Ishikawa (cell line): ENCODE results near the gene PTPRN2.

ENCODE experiments used
- CEBPB ChIP-seq: IDR thresholded peaks from 2 replicates; pipeline ENCODE4 v1.6.1; 2012
- CREB1 ChIP-seq: IDR thresholded peaks from 2 replicates; pipeline ENCODE4 v1.6.1; 2012; ENCODE audit warnings: low read depth
- EGR1 ChIP-seq: IDR thresholded peaks from 2 replicates; pipeline ENCODE4 v1.6.1; 2012
- EP300 ChIP-seq: IDR thresholded peaks from 2 replicates; pipeline ENCODE4 v1.6.1; 2012; ENCODE audit warnings: borderline replicate concordance
- FOXM1 ChIP-seq: IDR thresholded peaks from 2 replicates; pipeline ENCODE4 v1.6.1; 2012; ENCODE audit warnings: low read depth, borderline replicate concordance
- NFIC ChIP-seq: IDR thresholded peaks from 2 replicates; pipeline ENCODE4 v1.6.1; 2012
- RAD21 ChIP-seq: IDR thresholded peaks from 2 replicates; pipeline ENCODE4 v1.6.1; 2012; ENCODE audit warnings: low read depth
- TAF1 ChIP-seq: IDR thresholded peaks from 2 replicates; pipeline ENCODE4 v1.6.1; 2012; ENCODE audit warnings: low read depth, mild to moderate bottlenecking
- TCF12 ChIP-seq: IDR thresholded peaks from 2 replicates; pipeline ENCODE4 v1.6.1; 2012; ENCODE audit warnings: low read depth
- TEAD4 ChIP-seq: IDR thresholded peaks from 2 replicates; pipeline ENCODE4 v1.6.1; 2012
- YY1 ChIP-seq: IDR thresholded peaks from 2 replicates; pipeline ENCODE4 v1.6.1; 2012; ENCODE audit warnings: low read depth
- ZBTB7A ChIP-seq: IDR thresholded peaks from 2 replicates; pipeline ENCODE4 v1.6.1; 2012; ENCODE audit warnings: low read depth
- TF ChIP-seq, protein P1 (sequence below): IDR thresholded peaks from 2 replicates; pipeline ENCODE4 v1.6.1; 2012
- TF ChIP-seq, protein P2 (sequence below): IDR thresholded peaks from 2 replicates; pipeline ENCODE4 v1.6.1; 2012
- TF ChIP-seq, protein P3 (sequence below): IDR thresholded peaks from 2 replicates; pipeline ENCODE4 v1.6.1; 2012; ENCODE audit warnings: low read depth, mild to moderate bottlenecking

The PTPRN2 gene

DNA sequence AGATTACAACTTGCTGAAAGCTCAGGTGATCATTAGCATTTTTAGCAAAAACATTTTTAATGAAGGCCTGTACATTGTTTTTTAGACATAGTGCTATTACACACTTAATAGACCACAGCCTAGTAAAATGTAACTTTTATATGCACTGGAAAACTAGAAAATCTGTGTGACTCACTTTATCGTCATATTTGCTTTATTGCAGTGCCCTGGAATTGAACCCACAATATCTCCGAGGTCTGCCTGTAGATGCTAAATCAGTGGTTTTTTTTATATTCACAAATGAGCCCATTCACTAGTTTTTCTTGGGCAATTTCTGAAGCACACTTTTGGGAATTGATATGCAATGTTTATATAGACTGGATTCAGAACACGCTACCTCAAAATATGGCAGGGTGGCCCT lies 105.1 kb downstream of the PTPRN2 start:
- TF ChIP-seq FOXM1 (no peak), TAF1 (no peak), CREB1 (no peak), EP300 (no peak), TCF12 (no peak)

DNA sequence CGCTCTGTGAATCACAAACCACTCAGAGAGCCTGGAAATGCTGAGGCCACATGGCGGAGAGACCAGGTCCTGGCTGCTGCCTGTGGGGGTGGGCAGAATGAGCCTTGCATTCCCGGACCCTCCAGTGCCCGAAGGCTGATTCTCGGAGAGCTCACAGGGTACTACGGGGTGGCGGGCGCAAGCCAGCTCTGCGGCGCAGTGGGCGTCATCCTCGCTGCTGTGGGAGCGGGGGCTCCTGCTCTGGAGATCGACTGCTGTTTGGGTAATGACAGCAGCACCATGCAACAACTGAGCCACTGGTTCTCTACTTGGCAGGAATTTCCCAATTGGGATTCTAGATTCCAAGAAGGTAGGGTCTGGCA lies 108.0 kb downstream of the PTPRN2 start:
- TF ChIP-seq RAD21 (no peak), TAF1 (no peak), TCF12 (no peak), EP300 (no peak), FOXM1 (no peak), NFIC (no peak), YY1 (no peak), CREB1 (no peak)
- TF ChIP-seq, protein P1, sequence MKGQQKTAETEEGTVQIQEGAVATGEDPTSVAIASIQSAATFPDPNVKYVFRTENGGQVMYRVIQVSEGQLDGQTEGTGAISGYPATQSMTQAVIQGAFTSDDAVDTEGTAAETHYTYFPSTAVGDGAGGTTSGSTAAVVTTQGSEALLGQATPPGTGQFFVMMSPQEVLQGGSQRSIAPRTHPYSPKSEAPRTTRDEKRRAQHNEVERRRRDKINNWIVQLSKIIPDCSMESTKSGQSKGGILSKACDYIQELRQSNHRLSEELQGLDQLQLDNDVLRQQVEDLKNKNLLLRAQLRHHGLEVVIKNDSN: no peak
- TF ChIP-seq, protein P2, sequence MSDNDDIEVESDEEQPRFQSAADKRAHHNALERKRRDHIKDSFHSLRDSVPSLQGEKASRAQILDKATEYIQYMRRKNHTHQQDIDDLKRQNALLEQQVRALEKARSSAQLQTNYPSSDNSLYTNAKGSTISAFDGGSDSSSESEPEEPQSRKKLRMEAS: no peak

DNA sequence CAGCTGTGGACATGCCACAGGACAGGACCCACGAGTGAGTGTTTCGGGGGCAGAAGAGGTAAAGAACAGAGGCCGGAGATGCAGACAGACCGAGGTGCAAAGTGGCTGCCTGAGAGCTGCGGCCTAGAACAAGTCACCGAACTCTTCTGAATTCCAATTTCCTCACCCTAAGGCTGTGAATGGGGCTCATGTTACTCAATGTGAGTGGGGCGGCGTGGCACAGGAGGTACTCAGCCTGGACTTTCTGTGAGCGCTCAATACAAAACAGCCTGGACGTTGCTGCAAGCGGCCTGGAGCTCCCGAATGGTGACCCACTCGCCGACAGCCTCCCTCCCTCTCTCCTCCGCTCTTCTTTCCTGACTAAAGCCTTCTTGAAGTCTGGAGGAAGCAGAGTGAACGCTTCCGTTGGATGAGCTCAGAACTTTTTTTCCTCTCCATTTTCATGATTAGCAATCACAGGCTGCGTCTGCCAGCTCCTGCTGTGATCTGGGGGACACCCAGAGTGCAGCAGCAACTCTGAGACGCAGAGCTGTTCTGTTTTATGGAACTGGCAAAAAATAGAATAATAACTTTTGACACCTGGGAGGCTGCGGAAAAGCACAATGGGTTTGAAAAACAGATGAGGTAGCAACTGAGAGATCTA lies 108.5 kb downstream of the PTPRN2 start:
- no peak for TF ChIP-seq RAD21
- no peak for TF ChIP-seq CEBPB

DNA sequence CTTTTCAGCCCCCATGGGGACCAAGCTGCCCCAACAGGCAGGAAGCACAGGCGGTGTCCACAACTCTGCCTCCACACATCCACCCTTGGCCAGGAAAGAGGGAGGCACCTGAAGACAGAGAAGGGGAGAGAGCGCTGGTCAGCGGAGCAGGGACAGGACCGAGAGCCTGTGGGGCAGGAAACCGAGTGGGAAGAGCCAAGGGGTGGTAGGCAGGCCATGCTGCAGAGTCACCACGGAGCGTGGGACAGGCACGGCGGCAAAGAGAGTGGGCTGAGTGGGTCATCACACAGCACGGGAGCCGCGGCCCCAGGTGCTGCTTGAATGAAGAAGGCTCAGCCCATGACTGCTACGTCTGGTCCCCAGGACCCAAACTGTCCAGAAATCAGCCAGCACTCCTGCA lies 109.8 kb downstream of the PTPRN2 start:
- TF ChIP-seq YY1 (no peak), ZBTB7A (no peak), CEBPB (no peak), EP300 (no peak), FOXM1 (no peak), TAF1 (no peak), EGR1 (no peak), CREB1 (no peak), TEAD4 (no peak), TCF12 (no peak), RAD21 (no peak), NFIC (no peak)
- TF ChIP-seq, protein P2: no peak
- TF ChIP-seq, protein P1: no peak
- TF ChIP-seq, protein P3, sequence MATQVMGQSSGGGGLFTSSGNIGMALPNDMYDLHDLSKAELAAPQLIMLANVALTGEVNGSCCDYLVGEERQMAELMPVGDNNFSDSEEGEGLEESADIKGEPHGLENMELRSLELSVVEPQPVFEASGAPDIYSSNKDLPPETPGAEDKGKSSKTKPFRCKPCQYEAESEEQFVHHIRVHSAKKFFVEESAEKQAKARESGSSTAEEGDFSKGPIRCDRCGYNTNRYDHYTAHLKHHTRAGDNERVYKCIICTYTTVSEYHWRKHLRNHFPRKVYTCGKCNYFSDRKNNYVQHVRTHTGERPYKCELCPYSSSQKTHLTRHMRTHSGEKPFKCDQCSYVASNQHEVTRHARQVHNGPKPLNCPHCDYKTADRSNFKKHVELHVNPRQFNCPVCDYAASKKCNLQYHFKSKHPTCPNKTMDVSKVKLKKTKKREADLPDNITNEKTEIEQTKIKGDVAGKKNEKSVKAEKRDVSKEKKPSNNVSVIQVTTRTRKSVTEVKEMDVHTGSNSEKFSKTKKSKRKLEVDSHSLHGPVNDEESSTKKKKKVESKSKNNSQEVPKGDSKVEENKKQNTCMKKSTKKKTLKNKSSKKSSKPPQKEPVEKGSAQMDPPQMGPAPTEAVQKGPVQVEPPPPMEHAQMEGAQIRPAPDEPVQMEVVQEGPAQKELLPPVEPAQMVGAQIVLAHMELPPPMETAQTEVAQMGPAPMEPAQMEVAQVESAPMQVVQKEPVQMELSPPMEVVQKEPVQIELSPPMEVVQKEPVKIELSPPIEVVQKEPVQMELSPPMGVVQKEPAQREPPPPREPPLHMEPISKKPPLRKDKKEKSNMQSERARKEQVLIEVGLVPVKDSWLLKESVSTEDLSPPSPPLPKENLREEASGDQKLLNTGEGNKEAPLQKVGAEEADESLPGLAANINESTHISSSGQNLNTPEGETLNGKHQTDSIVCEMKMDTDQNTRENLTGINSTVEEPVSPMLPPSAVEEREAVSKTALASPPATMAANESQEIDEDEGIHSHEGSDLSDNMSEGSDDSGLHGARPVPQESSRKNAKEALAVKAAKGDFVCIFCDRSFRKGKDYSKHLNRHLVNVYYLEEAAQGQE: no peak

DNA sequence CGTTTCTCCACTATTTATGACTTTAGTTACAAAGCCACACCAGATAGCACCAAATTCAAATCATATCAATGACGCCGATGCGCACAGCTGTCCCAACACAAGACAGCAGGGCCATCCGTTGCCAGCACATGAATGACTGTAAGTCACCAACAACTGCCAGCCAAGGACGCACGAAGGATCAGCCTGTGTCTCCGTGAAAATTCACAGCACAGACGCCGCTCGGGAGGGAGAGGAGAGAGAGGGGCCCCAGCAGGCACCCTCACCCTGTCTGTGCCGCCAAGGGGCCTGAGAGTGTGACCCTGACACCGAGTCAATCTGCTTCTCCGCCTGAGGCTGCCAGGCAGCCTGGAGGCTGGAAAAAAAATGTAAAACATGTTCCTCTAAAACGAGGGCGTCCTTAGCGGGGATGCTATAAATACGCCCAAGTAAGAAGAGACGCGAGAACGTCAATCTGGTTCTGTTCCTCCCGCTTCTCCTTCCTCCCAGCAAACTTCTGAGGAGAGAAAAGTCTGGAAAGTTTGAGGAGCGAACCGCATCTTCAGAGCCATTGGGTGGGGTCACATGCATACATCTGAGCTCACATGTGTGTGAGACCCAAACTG lies 111.2 kb downstream of the PTPRN2 start:
- TF ChIP-seq EGR1: no peak
- no peak for TF ChIP-seq EP300
- TF ChIP-seq, protein P3: no peak
- no peak for TF ChIP-seq YY1
- TF ChIP-seq CREB1: no peak

DNA sequence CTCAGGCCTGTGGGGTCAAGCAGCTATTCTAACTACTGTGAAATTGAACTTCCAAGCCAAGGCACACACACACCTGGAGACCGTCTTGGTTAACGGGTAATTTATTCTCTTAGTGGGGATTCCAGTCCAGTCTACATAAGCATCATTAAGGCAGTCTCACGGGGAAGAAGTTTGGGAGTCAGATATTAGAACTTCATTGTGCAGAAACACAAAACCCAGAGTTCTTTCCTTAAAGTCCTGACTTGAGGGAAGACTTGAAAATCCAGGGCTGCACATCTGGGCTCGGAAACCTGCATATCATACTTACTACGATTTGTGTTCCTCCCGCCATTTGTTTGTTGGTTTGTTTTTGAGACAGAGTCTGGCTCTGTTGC lies 112.0 kb downstream of the PTPRN2 start:
- no peak for TF ChIP-seq CREB1
- no peak for TF ChIP-seq YY1
- no peak for TF ChIP-seq TEAD4
- no peak for TF ChIP-seq RAD21
- no peak for TF ChIP-seq TCF12
- TF ChIP-seq FOXM1: no peak
- TF ChIP-seq, protein P2: no peak
- no peak for TF ChIP-seq ZBTB7A
- no peak for TF ChIP-seq CEBPB
- TF ChIP-seq, protein P3: no peak
- no peak for TF ChIP-seq EP300
- TF ChIP-seq TAF1: no peak
